Stimulated activated CD4-positive, alpha-beta T cell treated with anti-CD3 and anti-CD28 coated beads, Interleukin-1b, Interleukin-23, amount 100 ng/mL, for 24 hours (primary cell): ENCODE measurements around the gene MAP2K3.

ENCODE experiments used
- DNase-seq, 4 experiments: peaks; one replicate each; pipeline ENCODE4 v3.0.0-alpha.2; 2020; ENCODE audit warnings: low read depth in 4 of 4, low spot score in 1 of 4

MAP2K3 gene

DNA sequence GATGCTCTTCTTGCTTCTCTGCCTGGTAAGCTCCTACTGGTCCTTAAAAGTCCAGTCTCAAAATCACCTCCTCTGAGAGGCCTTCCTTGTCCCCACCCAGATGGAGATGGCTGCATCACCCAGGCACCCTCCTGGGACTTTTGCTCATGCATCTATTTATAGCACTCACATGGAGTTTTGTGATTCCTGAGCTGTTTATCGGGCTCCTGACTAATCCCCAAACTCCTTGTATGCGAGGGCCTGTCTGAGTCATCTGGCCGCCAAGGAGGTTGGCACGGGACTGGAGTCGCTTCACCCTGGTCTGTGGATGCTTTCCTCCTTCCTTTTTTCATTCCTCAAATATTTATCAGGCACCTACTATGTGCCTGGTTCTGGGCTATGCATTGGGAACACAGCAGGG, 2.3 kb upstream of the MAP2K3 start:
- no peak for DNase-seq

- no peak for DNase-seq
Observed at GRCh38 chr17:21282850-21283249, 1.7 kb upstream of the MAP2K3 start.

DNA sequence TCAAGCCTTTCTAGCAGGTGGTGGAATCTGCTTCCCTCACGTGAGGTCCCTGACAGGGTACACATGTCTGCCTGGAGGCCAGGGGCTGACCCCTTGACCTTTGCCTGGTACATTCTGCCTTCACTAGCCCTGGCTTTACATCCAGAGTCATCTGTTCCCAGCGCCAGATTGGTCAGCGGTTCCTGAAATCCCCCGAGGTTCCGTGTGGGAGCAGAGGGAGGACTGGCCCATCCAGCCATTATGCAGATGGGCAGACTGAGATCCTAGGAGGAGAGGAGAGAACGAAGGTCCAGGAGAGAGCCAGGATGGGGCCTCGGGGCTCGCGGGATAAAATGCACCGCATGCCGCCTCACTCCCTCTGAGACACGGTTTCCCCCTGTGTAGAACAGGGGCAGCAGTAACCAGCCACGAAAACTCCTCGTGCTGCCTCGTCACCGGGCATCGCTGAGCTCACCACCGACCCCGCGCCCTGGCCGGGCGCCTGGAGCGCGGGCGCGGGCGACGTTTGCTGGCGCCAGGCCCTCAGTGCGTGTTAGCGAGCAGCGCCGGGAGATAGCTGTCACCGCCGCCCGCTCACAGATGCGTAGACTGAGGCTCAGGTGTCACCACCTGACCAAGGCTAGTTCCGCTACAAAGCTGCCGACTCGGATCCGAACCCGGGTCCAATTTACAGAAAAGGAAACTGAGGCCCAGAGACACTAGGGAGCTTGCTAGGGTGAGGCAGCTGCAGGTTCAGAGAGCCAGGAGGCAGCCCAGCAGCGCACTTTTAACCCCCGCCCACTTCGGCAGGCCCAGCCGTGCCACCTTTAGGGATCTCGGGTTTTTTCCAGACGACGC, 811 bp upstream of the MAP2K3 start:
- no peak for DNase-seq

DNA sequence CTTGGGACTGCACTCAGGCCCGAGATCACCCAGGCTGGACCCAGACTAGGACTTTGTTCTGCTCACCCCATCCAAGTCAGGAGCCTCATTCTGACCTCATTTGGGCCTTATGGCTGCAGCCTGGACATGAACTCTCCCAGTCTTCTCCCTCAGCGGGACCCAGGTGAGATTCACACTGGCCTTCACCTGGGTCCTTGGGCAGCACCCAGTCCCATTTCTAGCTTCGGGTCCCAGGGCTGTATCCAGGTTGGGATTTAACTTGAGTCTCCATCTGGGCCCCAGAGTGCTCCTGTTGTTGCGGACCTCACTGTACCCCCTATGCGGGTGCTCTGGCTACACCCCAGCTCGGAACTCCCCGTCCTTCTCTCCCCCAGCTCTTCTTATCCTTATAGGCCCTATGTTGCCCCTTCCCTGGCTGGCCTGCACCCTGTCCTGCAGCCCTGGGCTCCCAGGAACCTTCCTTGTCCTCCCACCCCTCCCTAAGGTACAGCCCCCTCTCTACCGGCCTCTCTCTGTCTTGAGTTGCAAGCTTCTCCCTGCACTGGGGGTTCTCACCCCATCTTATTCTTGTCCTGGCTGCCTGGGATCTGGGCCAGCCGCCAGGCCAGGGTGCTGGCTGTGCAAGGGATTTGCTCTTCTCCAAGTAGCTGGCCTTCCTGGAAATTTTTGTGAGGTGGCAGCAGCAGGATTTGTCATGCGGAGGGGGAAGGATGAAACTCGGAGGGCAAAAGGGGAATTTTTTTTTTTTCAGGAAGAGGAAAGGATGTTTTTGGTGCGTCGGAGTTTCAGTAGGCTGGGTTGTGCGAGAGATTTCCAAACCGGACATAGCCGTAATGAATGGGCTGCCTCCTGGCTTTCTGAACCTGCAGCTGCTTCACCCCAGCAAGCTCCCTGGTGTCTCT, 904 bp downstream of the MAP2K3 start:
- no peak for DNase-seq

- no peak for DNase-seq
Observed at GRCh38 chr17:21286066-21286770, 1.7 kb downstream of the MAP2K3 start.

- no peak for DNase-seq
Observed at GRCh38 chr17:21286909-21287702, 2.6 kb downstream of the MAP2K3 start.

- peak; percentile 90 to 94 (median 92) for DNase-seq
Observed at GRCh38 chr17:21287703-21288449, 3.4 kb downstream of the MAP2K3 start.

DNA sequence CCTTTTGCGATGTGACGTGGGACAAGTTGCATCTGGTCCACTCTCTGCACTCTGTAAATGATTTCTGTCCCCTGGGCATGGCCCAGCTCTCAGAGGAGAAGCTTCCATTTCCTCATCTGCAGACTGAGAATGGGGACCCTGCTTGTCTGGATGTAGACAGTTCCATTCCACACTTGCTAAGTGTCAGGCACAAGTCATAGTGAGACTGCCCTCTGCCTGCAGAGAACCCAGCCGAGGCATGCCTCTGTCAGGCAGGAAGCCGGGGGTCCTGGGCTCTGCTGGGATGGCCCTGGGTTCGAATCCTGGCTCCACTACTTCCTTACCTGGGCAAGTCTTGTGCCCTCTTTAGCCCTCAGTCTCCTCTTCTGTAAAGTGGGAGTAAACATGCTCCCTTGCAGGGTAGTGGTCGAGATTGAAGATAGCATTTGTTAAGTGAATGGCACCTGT, 4.1 kb downstream of the MAP2K3 start:
- DNase-seq, result peak in 1 of 4 experiments; percentile 43

DNA sequence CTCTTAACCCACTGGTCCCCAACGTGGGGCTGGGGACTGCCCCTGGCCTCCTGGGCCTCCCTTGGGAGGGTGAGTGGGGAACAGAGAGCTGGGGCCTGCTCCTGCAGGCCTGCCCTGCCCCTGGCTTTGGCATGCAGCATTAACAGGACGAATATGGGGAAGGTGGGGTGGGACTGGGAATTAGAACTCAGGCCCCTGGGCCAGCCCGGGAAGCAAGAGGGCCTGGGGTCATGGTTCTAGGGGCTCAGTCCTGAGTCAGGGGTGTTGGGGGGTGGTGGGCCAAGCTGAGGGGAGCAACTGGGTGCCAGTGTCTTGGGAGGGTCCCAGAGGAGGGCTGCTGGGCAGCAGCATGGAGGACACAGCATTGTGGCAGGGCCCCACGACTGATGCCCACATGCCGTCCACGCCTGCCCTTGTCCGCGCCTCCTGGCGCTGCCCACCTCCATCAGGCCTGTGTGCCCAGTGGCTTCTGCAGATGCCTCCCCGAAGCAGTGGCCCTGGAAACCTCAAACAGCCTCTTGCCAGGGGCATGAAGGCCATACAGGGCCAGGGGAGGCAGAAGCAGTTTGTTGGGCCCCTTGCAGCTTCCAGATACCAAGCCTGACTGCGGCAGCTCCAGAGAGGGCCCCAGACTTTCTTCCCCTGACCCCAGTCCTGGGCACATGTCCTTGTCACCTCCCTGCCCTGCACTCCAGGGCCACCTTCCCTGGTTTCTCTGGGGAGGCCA, 4.8 kb downstream of the MAP2K3 start:
- no peak for DNase-seq

GRCh38 chr17:21289902-21290571, 5.5 kb downstream of the MAP2K3 start:
- DNase-seq, result no peak

DNA sequence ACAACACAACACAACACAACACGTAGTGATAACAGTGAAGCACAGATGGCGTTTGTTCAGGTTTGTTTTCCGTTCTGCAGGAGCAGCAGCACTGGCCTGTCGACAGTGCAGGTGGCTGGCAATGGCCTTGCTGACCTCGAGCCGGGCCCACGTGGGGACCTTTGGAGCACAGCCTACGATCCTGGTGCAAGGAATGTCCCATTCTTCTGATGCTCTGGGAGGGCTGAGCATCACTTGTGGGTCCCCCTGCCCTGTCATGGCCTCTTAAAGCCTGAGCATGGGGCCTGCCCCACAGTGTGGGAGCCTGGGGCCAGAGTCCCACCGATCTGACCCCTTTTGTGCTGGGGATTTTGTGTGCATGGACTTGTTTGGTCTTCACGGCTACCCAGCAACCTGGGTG, 6.8 kb downstream of the MAP2K3 start:
- no peak for DNase-seq

GRCh38 chr17:21291862-21292261, 7.4 kb downstream of the MAP2K3 start:
- no peak for DNase-seq

- DNase-seq, result no peak
Observed at GRCh38 chr17:21292867-21293830, 8.6 kb downstream of the MAP2K3 start.

- DNase-seq, result no peak
Observed at GRCh38 chr17:21293831-21294210, 9.3 kb downstream of the MAP2K3 start.

DNA sequence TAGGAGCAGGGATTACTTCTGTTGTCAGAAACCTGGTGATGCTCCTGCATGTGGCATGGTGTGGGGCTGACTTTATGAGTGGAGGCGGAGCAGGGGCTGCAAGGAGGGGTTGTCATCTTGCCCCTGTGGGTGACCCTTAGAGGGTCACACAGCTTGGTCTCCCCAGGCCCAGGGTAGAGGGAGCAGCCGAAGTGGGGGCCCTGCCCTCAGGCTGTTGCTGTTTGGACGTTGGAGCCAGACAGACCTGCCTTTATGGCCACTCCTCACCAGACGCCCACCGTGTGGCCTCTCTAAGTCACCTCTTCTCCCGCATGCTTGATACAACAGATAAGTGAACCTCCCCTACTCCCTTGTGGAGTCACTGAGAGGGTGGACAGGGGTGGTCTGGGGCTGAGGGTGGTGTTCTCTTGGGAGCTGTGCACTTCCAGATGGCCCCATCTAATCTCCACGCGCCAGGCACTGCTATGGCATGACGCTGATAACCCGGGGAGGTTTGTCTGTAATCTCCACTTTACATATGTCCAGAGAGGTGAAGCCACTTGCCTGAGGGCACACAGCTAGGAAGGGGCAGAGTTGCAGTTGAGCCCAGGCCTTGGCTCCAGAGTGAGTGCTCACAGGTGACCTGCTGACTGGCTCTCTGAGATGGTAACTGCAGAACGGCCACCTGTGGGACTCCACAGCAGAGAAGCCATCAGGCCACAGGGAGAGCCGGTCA, 10.0 kb downstream of the MAP2K3 start:
- DNase-seq, result no peak

- no peak for DNase-seq
Observed at GRCh38 chr17:21295036-21295952, 10.8 kb downstream of the MAP2K3 start.
